ENCODE measurements around the gene MUC22.

Gene MUC22

DNA sequence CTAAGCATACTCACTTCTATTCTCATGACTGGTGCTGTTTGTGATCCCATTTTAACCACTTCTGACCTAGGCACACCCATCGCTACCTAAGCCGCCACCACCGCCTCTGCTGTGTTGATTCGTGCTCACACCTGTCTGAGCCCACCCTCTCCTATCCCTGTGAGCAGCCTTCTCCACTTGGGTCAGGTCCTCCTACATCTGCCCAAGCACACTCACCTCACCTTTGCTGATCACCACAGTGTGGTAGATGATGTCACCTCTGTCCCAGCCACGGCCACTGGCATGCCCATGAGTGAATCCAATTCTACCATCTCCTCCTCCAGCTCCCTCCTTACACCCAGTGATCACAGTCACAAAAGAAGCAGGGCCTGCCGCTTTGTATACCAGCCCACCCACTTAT, 20.8 kb downstream of the MUC22 start:
- ChIA-PET CTCF (no interaction called here), POLR2A (no interaction called here)
- TF ChIP-seq ARNT (IDR thresholded peaks at IDR 0.05): no peak
- DNase-seq (ENCODE audit: extremely low spot score): no peak

DNA sequence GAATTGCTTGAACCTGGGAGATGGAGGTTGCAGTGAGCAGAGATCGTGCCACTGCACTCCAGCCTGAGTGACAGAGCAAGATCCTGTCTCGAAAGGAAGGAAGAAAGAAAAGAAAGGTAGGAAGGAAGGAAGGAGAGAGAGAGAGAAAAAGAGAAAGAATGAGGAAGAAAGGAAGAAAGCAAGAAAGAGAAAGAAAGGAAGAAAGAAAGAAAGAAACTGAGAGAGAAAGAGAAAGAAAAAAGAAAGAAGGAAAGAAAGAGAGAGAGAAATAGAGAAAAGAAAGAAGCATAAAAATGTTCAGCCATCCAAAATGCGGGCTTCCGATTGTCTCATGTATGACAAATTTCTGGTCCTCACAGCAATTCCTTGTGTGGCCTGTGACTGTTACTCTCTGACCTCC, 22.8 kb downstream of the MUC22 start:
- no peak for TF ChIP-seq CTBP1 (IDR thresholded peaks at IDR 0.05; ENCODE audit: borderline replicate concordance)
- TF ChIP-seq TARDBP (IDR thresholded peaks at IDR 0.05): no peak
- no peak for TF ChIP-seq HDGF (IDR thresholded peaks at IDR 0.05; ENCODE audit: borderline replicate concordance)
- TF ChIP-seq, protein P1, sequence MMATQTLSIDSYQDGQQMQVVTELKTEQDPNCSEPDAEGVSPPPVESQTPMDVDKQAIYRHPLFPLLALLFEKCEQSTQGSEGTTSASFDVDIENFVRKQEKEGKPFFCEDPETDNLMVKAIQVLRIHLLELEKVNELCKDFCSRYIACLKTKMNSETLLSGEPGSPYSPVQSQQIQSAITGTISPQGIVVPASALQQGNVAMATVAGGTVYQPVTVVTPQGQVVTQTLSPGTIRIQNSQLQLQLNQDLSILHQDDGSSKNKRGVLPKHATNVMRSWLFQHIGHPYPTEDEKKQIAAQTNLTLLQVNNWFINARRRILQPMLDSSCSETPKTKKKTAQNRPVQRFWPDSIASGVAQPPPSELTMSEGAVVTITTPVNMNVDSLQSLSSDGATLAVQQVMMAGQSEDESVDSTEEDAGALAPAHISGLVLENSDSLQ (IDR thresholded peaks at IDR 0.05): no peak
- TF ChIP-seq SP1 (IDR thresholded peaks at IDR 0.05): no peak
- TF ChIP-seq ELF4 (IDR thresholded peaks at IDR 0.05): no peak
- TF ChIP-seq FOXK2 (IDR thresholded peaks at IDR 0.05): no peak
- TF ChIP-seq ZNF384 (IDR thresholded peaks at IDR 0.05): no peak
- TF ChIP-seq SUZ12 (IDR thresholded peaks at IDR 0.05): no peak
- no peak for TF ChIP-seq LEF1 (IDR thresholded peaks at IDR 0.05; ENCODE audit: borderline replicate concordance)
- TF ChIP-seq BHLHE40 (IDR thresholded peaks at IDR 0.05; ENCODE audit: borderline replicate concordance): no peak
- no peak for TF ChIP-seq FOXA1 (IDR thresholded peaks at IDR 0.05)
- TF ChIP-seq ARNT (IDR thresholded peaks at IDR 0.05): no peak
- TF ChIP-seq FOXM1 (IDR thresholded peaks at IDR 0.05; ENCODE audit: borderline replicate concordance): no peak
- TF ChIP-seq L3MBTL2 (conservative IDR thresholded peaks at IDR 0.05): no peak
- no peak for TF ChIP-seq NFRKB (IDR thresholded peaks at IDR 0.05)
- POLR2A ChIA-PET: no interaction called here
- CTCF ChIA-PET: interaction anchor here (1.7 kb wide), 1 partner anchor 11 kb away, joined by 5 read pairs; no protein-coding TSS in a partner anchor

DNA sequence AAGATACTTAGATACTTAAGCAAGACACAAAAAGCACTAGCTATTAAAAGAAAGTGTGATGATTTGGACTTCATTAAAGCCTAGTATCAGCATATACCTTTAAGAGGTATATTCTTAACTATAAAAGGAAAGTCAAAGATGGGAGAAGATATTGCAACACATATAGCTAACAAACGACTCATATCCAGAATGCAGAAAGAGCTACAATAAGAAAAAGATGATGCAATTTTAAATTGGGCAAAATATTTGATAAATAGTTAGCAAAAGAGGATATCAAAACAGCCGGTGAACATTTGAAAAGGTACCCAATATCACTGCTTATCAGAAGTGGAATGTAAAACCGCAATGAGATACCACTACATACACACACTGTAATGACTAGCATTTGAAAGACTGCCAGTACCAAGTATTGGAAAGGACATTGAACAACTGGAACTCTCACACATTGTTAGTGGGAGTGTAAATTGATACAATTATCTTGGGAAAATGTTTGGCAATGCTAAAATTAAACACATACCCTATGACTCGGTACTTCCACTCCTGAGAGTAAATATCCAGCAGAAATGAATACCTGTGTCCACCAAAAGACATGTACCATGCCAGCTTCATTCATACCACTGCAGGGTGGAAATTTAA, 25.7 kb downstream of the MUC22 start:
- DNase-seq (ENCODE audit: extremely low spot score): no peak
- CTCF ChIA-PET: no interaction called here
- POLR2A ChIA-PET: no interaction called here
- TF ChIP-seq TARDBP (IDR thresholded peaks at IDR 0.05): no peak
- no peak for TF ChIP-seq CTBP1 (IDR thresholded peaks at IDR 0.05; ENCODE audit: borderline replicate concordance)
- TF ChIP-seq L3MBTL2 (conservative IDR thresholded peaks at IDR 0.05): no peak
- TF ChIP-seq BHLHE40 (IDR thresholded peaks at IDR 0.05; ENCODE audit: borderline replicate concordance): no peak
- TF ChIP-seq LEF1 (IDR thresholded peaks at IDR 0.05; ENCODE audit: borderline replicate concordance): no peak
- TF ChIP-seq, protein P1 (IDR thresholded peaks at IDR 0.05): no peak
- no peak for TF ChIP-seq SUZ12 (IDR thresholded peaks at IDR 0.05)
- TF ChIP-seq NFRKB (IDR thresholded peaks at IDR 0.05): no peak

More for the DNA sequence above, 22.8 kb downstream of the MUC22 start:
- no peak for DNase-seq (ENCODE audit: extremely low spot score)

DNA sequence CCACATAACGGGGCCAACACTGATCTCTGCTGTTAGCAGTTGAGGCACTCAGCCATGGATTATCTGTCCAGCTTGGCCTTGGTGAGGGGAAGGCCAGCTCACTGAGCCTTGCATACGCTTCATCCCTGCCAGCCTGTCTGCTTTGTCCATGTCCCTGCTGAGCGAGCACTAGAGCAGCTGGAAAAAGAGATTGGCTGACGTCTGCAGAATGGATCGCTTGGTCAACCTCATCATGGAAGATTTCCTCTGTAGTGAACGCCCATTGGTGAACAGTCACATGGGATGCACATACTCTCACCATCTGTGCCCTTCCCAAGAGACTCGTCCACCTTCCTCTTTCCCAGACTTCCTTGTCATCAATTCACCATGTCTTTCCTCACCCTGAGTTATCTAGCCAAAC, 26.9 kb downstream of the MUC22 start:
- no peak for DNase-seq (ENCODE audit: extremely low spot score)
- TF ChIP-seq ELF4 (IDR thresholded peaks at IDR 0.05): no peak
- TF ChIP-seq NFRKB (IDR thresholded peaks at IDR 0.05): no peak
- TF ChIP-seq L3MBTL2 (conservative IDR thresholded peaks at IDR 0.05): no peak
- ChIA-PET POLR2A (interaction anchor here (1.1 kb wide), 1 partner anchor 20 kb away, joined by 3 read pairs; no protein-coding TSS in a partner anchor), CTCF (no interaction called here)

DNA sequence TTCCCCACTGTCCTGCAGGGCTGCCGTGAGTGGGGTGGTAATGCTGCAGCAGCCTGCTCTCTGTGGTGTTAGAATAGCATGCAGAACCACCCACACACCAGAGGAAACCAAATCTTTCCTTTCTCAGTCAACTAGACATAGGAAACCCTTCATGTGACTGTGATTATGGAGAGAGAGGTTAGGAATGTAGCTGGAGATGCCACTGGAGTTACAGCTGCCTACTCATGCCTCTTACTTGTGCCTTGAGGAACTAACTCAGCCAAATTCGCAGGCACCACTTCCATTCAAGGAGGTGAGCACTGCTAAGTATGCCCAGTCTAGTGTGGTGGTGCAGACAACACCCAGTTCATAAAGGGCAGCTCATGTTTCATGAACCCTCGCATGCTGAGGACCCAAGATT, 27.4 kb downstream of the MUC22 start:
- CTCF ChIA-PET: no interaction called here
- POLR2A ChIA-PET: interaction anchor here (1.1 kb wide), 1 partner anchor 19 kb away, joined by 3 read pairs; no protein-coding TSS in a partner anchor
- TF ChIP-seq, protein P1 (IDR thresholded peaks at IDR 0.05): no peak
- no peak for DNase-seq (ENCODE audit: extremely low spot score)

DNA sequence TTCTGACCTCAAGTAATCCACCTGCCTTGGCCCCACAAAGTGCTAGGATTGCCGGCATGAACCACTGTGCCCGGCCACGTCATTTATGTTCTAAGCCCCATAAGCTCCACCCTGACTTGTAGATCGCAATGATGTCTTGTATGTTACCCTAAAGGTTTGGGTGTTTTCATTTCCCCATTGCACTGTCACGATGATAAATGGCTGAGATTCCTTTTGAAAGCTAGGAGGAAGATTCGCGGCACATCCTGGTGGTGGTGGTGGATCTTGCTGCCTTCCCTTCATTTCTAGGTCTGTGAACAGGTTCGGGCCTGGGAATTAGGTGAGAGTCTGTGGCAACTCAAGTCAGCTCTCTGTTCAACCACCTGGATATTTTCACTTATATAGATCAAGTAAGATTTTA, 28.3 kb downstream of the MUC22 start:
- ChIA-PET POLR2A (no interaction called here), CTCF (no interaction called here)
- TF ChIP-seq BHLHE40 (IDR thresholded peaks at IDR 0.05; ENCODE audit: borderline replicate concordance): no peak
- TF ChIP-seq NFRKB (IDR thresholded peaks at IDR 0.05): no peak
- TF ChIP-seq, protein P1 (IDR thresholded peaks at IDR 0.05): no peak
- no peak for TF ChIP-seq ARNT (IDR thresholded peaks at IDR 0.05)
- no peak for TF ChIP-seq SUZ12 (IDR thresholded peaks at IDR 0.05)
- TF ChIP-seq SP1 (IDR thresholded peaks at IDR 0.05): no peak
- TF ChIP-seq FOXK2 (IDR thresholded peaks at IDR 0.05): no peak
- no peak for TF ChIP-seq FOXA1 (IDR thresholded peaks at IDR 0.05)
- TF ChIP-seq TARDBP (IDR thresholded peaks at IDR 0.05): no peak
- no peak for TF ChIP-seq L3MBTL2 (conservative IDR thresholded peaks at IDR 0.05)
- no peak for TF ChIP-seq CTBP1 (IDR thresholded peaks at IDR 0.05; ENCODE audit: borderline replicate concordance)
- no peak for TF ChIP-seq LEF1 (IDR thresholded peaks at IDR 0.05; ENCODE audit: borderline replicate concordance)
- TF ChIP-seq HDGF (IDR thresholded peaks at IDR 0.05; ENCODE audit: borderline replicate concordance): no peak
- TF ChIP-seq ZNF384 (IDR thresholded peaks at IDR 0.05): no peak
- DNase-seq (ENCODE audit: extremely low spot score): no peak

DNA sequence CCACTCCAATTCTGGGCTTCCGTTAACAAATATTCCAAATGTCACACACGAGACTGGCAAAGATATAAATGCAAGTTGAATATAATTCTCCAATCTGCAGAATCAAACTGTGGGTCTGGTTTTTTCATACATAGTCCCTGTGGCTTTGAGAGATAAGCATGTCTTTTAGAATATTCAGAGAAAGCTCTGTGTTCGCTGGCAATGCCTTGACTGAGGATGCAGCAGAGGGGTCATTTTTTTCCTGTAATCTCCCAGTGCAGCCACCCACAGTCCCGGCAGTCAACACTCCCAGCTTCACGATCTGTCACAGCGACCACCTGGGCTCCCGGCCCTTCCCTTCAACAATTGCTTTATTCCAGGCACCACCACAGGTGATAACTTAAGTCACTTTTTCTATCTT, 30.5 kb downstream of the MUC22 start:
- CTCF ChIA-PET: no interaction called here
- POLR2A ChIA-PET: no interaction called here
- DNase-seq (ENCODE audit: extremely low spot score): no peak
- TF ChIP-seq SP1 (IDR thresholded peaks at IDR 0.05) (no peak), TARDBP (IDR thresholded peaks at IDR 0.05) (no peak), HDGF (IDR thresholded peaks at IDR 0.05; ENCODE audit: borderline replicate concordance) (no peak), BHLHE40 (IDR thresholded peaks at IDR 0.05; ENCODE audit: borderline replicate concordance) (no peak), SUZ12 (IDR thresholded peaks at IDR 0.05) (no peak), NFRKB (IDR thresholded peaks at IDR 0.05) (no peak), FOXK2 (IDR thresholded peaks at IDR 0.05) (no peak), LEF1 (IDR thresholded peaks at IDR 0.05; ENCODE audit: borderline replicate concordance) (no peak), FOXM1 (IDR thresholded peaks at IDR 0.05; ENCODE audit: borderline replicate concordance) (no peak), ELF4 (IDR thresholded peaks at IDR 0.05) (no peak), FOXA1 (IDR thresholded peaks at IDR 0.05) (no peak), CTBP1 (IDR thresholded peaks at IDR 0.05; ENCODE audit: borderline replicate concordance) (no peak), ZNF384 (IDR thresholded peaks at IDR 0.05) (no peak), L3MBTL2 (conservative IDR thresholded peaks at IDR 0.05) (no peak), ARNT (IDR thresholded peaks at IDR 0.05) (no peak)
- TF ChIP-seq, protein P1 (IDR thresholded peaks at IDR 0.05): no peak

Data from HEK293T (cell line).